PC-3 (cell line): Measurements from ENCODE around the gene BCAT1. TPM values are rescaled to one million over a fixed set of nuclear protein-coding genes. Genes with fewer than 3 reads are reported as not detected.

ENCODE experiments used
- ATAC-seq: fragments of 200-7000 bp; cut with Tn5 transposase; 2 replicates; pipeline ENCODE4 v1.9.1; 2020; ENCODE audit warnings: mild to moderate bottlenecking, moderate library complexity
- BruUV-seq: library from RNA; stranded (reverse); fragments of 400-500 nt; replicated peaks from 2 replicates; lab custom pipeline; 2021; lab: Mats Ljungman, UMichigan
- CTCF ChIA-PET: fragments of 300-600 bp; sonication (Branson Sonifier 250); formaldehyde crosslinking; loops from one replicate; lab custom pipeline; 2022; ENCODE audit warnings: antibody characterized with exemption; lab: Charles Lee
- POLR2A ChIA-PET: fragments of 300-600 bp; sonication (Branson Sonifier 250); formaldehyde crosslinking; loops from one replicate; lab custom pipeline; 2022; ENCODE audit warnings: antibody characterized with exemption; ENCODE audit not compliant: unreplicated experiment; lab: Charles Lee
- DNase-seq: peaks from one replicate; pipeline ENCODE4 v3.0.0-alpha.2; 2015
- H2AFZ ChIP-seq: fragments of 300-600 bp; sonication (generic); 2 replicates; pipeline ENCODE4 v1.6.0; 2016; ENCODE audit warnings: antibody characterized with exemption, low read length
- H3F3A ChIP-seq: fragments of 300-600 bp; sonication (generic); one replicate; pipeline ENCODE4 v1.6.0; 2017; ENCODE audit warnings: antibody characterized with exemption, low read length, control low read depth, mild to moderate bottlenecking; ENCODE audit not compliant: unreplicated experiment
- H3K27ac ChIP-seq: fragments of 300-600 bp; sonication (generic); 2 replicates; pipeline ENCODE4 v1.5.1; 2016; ENCODE audit warnings: mild to moderate bottlenecking, low read length
- H3K27me3 ChIP-seq: fragments of 300-600 bp; sonication (generic); 2 replicates; pipeline ENCODE4 v1.6.1; 2016; ENCODE audit warnings: low read length, mixed read lengths
- H3K36me3 ChIP-seq: fragments of 300-600 bp; sonication (generic); 2 replicates; pipeline ENCODE4 v1.6.1; 2016; ENCODE audit warnings: low read depth, mixed run types, low read length, mixed read lengths
- H3K4me1 ChIP-seq: fragments of 300-600 bp; sonication (generic); 2 replicates; pipeline ENCODE4 v1.5.1; 2016; ENCODE audit warnings: low read length; ENCODE audit not compliant: insufficient read depth
- H3K4me2 ChIP-seq: fragments of 300-600 bp; sonication (generic); 2 replicates; pipeline ENCODE4 v1.6.0; 2016; ENCODE audit warnings: low read length
- H3K4me3 ChIP-seq: fragments of 300-600 bp; sonication (generic); 2 replicates; pipeline ENCODE4 v1.5.1; 2016; ENCODE audit warnings: mild to moderate bottlenecking, low read length, mixed read lengths
- H3K79me2 ChIP-seq: fragments of 300-600 bp; sonication (generic); 2 replicates; pipeline ENCODE4 v1.6.1; 2017; ENCODE audit warnings: low read length, mixed read lengths
- H3K9ac ChIP-seq: fragments of 300-600 bp; sonication (generic); 2 replicates; pipeline ENCODE4 v1.6.0; 2016; ENCODE audit warnings: mild to moderate bottlenecking, low read length
- H3K9me2 ChIP-seq: fragments of 300-600 bp; sonication (generic); replicated peaks from 2 replicates; pipeline ENCODE4 v1.6.1; 2016; ENCODE audit warnings: mixed run types, low read length, mixed read lengths
- H3K9me3 ChIP-seq: fragments of 300-600 bp; sonication (generic); 2 replicates; pipeline ENCODE4 v1.6.1; 2016; ENCODE audit warnings: low read length, mixed read lengths
- H4K20me1 ChIP-seq: fragments of 300-600 bp; sonication (generic); 2 replicates; pipeline ENCODE4 v1.6.1; 2016; ENCODE audit warnings: low read length, mixed read lengths
- EZH2 ChIP-seq: fragments of 300-600 bp; sonication (generic); IDR thresholded peaks from one replicate; pipeline ENCODE4 v1.6.1; 2017; ENCODE audit warnings: antibody characterized with exemption, mild to moderate bottlenecking, low read length; ENCODE audit not compliant: unreplicated experiment
- EZH2phosphoT487 ChIP-seq: fragments of 300-600 bp; sonication (generic); IDR thresholded peaks from 2 replicates; pipeline ENCODE4 v1.6.1; 2018; ENCODE audit warnings: mild to moderate bottlenecking, antibody characterized with exemption, low read length, borderline replicate concordance
- intact Hi-C: fragments of 100-400 bp; cut with micrococcal nuclease; formaldehyde crosslinking; loops from 2 replicates; pipeline ENCODE4 v1.9.0; 2023
- total RNA-seq: library from RNA; depleted of rRNA; stranded (reverse); fragments of >200 nt; gene quantifications from 2 replicates; pipeline ENCODE4 v1.2.3, GENCODE V29; 2014
- TF ChIP-seq, protein P1 (sequence below): fragments of 300-600 bp; sonication (generic); conservative IDR thresholded peaks from 2 replicates; pipeline ENCODE4 v1.5.1; 2017; ENCODE audit warnings: antibody characterized with exemption, low read depth, mild to moderate bottlenecking, low read length

BCAT1 gene
- total RNA-seq, 1 experiment from 2014 or later = not detected

DNA sequence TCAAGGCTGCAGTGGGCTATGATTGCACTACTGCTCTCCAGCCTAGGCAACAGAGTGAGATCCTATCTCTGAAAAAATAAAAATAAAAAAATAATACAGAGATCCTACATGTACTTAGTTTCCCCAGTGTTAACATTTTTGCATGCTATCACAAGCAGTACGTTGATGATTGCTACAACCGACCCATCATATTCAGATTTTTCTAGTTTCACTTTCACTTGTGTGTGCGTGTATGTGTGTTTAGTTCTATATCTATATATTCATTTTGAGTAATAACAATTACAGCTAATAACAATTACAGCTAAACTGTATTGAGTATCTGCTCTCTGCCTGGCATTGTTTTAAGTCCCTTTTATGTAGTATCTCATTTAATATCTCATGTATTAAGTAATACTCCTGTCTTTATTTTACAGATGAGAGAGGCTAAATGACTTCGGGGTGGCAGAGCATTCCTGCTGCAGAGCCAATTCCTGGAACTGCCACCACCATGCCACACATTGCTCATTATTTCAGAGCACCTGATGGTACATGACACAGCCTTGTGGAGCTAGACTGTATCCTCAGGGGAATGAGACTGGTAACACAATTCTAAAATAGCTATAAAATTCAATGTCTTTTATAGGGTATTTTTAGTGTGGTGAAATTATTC is 153.1 kb downstream of the BCAT1 start:
- intact Hi-C loops = no loop called here
- Histone ChIP-seq H3K9ac (no peak overlapping the region), H3K4me3 (peak overlapping the region; percentile 43), H3F3A (no peaks in the 10 kb centered on the region), H3K9me3 (no peaks in the 10 kb centered on the region), H3K27me3 (no peaks in the 10 kb centered on the region), H3K79me2 (no peaks in the 10 kb centered on the region), H3K27ac (no peak overlapping the region), H3K4me1 (no peaks in the 10 kb centered on the region), H3K36me3 (no peaks in the 10 kb centered on the region), H3K9me2 (no peaks in the 10 kb centered on the region), H2AFZ (no peak overlapping the region), H4K20me1 (no peaks in the 10 kb centered on the region), H3K4me2 (peak overlapping the region; percentile 46)
- TF ChIP-seq EZH2phosphoT487 = no peak
- TF ChIP-seq EZH2 = no peak
- TF ChIP-seq, protein P1, sequence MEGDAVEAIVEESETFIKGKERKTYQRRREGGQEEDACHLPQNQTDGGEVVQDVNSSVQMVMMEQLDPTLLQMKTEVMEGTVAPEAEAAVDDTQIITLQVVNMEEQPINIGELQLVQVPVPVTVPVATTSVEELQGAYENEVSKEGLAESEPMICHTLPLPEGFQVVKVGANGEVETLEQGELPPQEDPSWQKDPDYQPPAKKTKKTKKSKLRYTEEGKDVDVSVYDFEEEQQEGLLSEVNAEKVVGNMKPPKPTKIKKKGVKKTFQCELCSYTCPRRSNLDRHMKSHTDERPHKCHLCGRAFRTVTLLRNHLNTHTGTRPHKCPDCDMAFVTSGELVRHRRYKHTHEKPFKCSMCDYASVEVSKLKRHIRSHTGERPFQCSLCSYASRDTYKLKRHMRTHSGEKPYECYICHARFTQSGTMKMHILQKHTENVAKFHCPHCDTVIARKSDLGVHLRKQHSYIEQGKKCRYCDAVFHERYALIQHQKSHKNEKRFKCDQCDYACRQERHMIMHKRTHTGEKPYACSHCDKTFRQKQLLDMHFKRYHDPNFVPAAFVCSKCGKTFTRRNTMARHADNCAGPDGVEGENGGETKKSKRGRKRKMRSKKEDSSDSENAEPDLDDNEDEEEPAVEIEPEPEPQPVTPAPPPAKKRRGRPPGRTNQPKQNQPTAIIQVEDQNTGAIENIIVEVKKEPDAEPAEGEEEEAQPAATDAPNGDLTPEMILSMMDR = no peak
- ChIA-PET POLR2A (no interaction called here), CTCF (no interaction called here)
- no peak for DNase-seq
- no TSS peak for BruUV-seq
- ATAC-seq = no peak

DNA sequence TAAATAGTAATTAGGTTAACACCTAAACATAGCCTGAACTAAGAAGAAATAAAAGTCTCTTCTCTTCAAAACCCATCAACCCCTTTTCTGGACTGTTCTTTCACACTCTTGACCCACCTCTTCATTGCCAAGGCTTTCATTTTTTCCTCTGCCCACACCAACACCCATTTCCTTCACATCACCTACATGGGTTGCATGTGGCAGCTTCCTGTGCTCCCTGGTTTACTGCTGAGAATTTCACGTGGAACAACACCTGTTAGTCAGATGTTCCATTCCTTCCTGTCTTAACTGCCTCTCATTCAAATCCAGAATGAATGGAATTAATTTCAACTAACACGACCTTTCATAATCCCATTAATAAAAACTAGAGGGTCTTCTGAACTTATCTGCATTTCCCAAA is 157.3 kb downstream of the BCAT1 start:
- Histone ChIP-seq H3K9ac (no peak overlapping the region), H2AFZ (no peak overlapping the region), H3K9me2 (no peaks in the 10 kb centered on the region), H4K20me1 (no peaks in the 10 kb centered on the region), H3K4me1 (no peaks in the 10 kb centered on the region), H3K4me3 (no peak overlapping the region), H3K36me3 (no peaks in the 10 kb centered on the region), H3K79me2 (no peaks in the 10 kb centered on the region), H3K27ac (no peak overlapping the region), H3K9me3 (no peaks in the 10 kb centered on the region), H3K4me2 (no peak overlapping the region), H3K27me3 (no peaks in the 10 kb centered on the region), H3F3A (no peaks in the 10 kb centered on the region)
- intact Hi-C loops = no loop called here
- no TSS peak for BruUV-seq
- ChIA-PET POLR2A (no interaction called here), CTCF (no interaction called here)
- ATAC-seq (no peak), DNase-seq (no peak)
- TF ChIP-seq EZH2phosphoT487 = no peak
- TF ChIP-seq EZH2 = no peak
- TF ChIP-seq, protein P1 = no peak

DNA sequence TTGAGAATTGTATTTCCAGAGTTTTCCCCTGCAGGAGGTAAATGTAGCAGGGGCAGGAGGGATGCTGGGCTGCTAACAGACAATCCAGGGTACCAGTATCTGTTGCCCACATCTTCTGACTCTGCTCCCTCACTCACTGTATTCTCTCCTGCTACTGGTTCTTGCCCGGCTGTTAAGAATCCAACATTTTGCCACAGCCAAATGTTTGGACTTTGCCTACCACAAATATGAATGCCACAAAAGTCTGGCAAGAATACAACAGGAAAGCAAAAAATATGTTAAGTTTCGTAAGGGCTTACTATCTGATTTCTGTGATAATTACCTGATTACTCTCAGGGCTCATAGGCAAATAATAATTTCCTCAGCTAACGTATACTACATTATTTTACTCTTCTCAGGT is 160.0 kb downstream of the BCAT1 start:
- no peaks in the 10 kb centered on the region for H3K9me3 ChIP-seq
- H2AFZ ChIP-seq = no peak overlapping the region
- no peaks in the 10 kb centered on the region for H3K9me2 ChIP-seq
- H3K4me1 ChIP-seq = no peaks in the 10 kb centered on the region
- H3F3A ChIP-seq = no peaks in the 10 kb centered on the region
- ChIA-PET POLR2A (no interaction called here), CTCF (no interaction called here)
- ATAC-seq (no peak), DNase-seq (no peak)
- no peak for TF ChIP-seq EZH2
- TF ChIP-seq, protein P1 = no peak
- no peak for TF ChIP-seq EZH2phosphoT487
- no peaks in the 10 kb centered on the region for H3K79me2 ChIP-seq
- BruUV-seq = no TSS peak
- no peaks in the 10 kb centered on the region for H3K36me3 ChIP-seq
- no peaks in the 10 kb centered on the region for H4K20me1 ChIP-seq
- no peak overlapping the region for H3K4me3 ChIP-seq
- intact Hi-C loops = no loop called here
- H3K9ac ChIP-seq = no peak overlapping the region
- H3K27ac ChIP-seq = no peak overlapping the region
- H3K27me3 ChIP-seq = peaks cover 5% of the 10 kb centered on the region; the same call in 1 of the 2 replicates
- H3K4me2 ChIP-seq = no peak overlapping the region
